ENCODE results near the gene MINPP1.

The MINPP1 gene

GRCh38 chr10:87541114-87541513, 36.4 kb downstream of the MINPP1 start:
- H3K27me3 ChIP-seq (ENCODE audit: control insufficient read depth, low read length), result peaks cover 6% of the 10 kb centered on the region; the same call in 1 of the 2 replicates
- H3K79me2 ChIP-seq (ENCODE audit: control insufficient read depth, low read length), result no peaks in the 10 kb centered on the region
- no peaks in the 10 kb centered on the region for H4K20me1 ChIP-seq (ENCODE audit: control insufficient read depth, insufficient read depth, low read depth, low read length)
- no peak for TF ChIP-seq CTCF (IDR thresholded peaks at IDR 0.05; ENCODE audit: low read depth, low read length, poor library complexity, severe bottlenecking)
- no peak for TF ChIP-seq EZH2phosphoT487 (IDR thresholded peaks at IDR 0.05; ENCODE audit: borderline replicate concordance, low read length)
- H3K4me2 ChIP-seq (ENCODE audit: low read length), result no peak overlapping the region
- H3K4me3 ChIP-seq (ENCODE audit: low read length), result no peak overlapping the region
- no peaks in the 10 kb centered on the region for H3K36me3 ChIP-seq (ENCODE audit: control insufficient read depth, low read length)
- no peaks in the 10 kb centered on the region for H3K9me3 ChIP-seq (ENCODE audit: control insufficient read depth, insufficient read depth, low read length)
- no peaks in the 10 kb centered on the region for H3F3A ChIP-seq (ENCODE audit: control insufficient read depth, insufficient read depth)
- H3K27ac ChIP-seq (ENCODE audit: low read depth, low read length), result no peak overlapping the region
- no peaks in the 10 kb centered on the region for H3K4me1 ChIP-seq (ENCODE audit: control insufficient read depth, low read length)
- H3K9me2 ChIP-seq (replicated peaks; ENCODE audit: control insufficient read depth, low read length), result no peaks in the 10 kb centered on the region

GRCh38 chr10:87544721-87545120, 40.0 kb downstream of the MINPP1 start:
- H3K4me3 ChIP-seq (ENCODE audit: low read length), result no peak overlapping the region
- H4K20me1 ChIP-seq (ENCODE audit: control insufficient read depth, insufficient read depth, low read depth, low read length), result no peaks in the 10 kb centered on the region
- H3F3A ChIP-seq (ENCODE audit: control insufficient read depth, insufficient read depth), result no peaks in the 10 kb centered on the region
- no peak overlapping the region for H3K4me2 ChIP-seq (ENCODE audit: low read length)
- 0 out of 2 replicates have a peak, but pooled peaks cover 7% of the 10 kb centered on the region for H3K27me3 ChIP-seq (ENCODE audit: control insufficient read depth, low read length)
- no peak overlapping the region for H3K27ac ChIP-seq (ENCODE audit: low read depth, low read length)
- TF ChIP-seq EZH2phosphoT487 (IDR thresholded peaks at IDR 0.05; ENCODE audit: borderline replicate concordance, low read length) (no peak), CTCF (IDR thresholded peaks at IDR 0.05; ENCODE audit: low read depth, low read length, poor library complexity, severe bottlenecking) (no peak)
- H3K9me2 ChIP-seq (replicated peaks; ENCODE audit: control insufficient read depth, low read length), result no peaks in the 10 kb centered on the region
- no peaks in the 10 kb centered on the region for H3K9me3 ChIP-seq (ENCODE audit: control insufficient read depth, insufficient read depth, low read length)
- no peaks in the 10 kb centered on the region for H3K36me3 ChIP-seq (ENCODE audit: control insufficient read depth, low read length)
- no peaks in the 10 kb centered on the region for H3K79me2 ChIP-seq (ENCODE audit: control insufficient read depth, low read length)
- no peaks in the 10 kb centered on the region for H3K4me1 ChIP-seq (ENCODE audit: control insufficient read depth, low read length)

GRCh38 chr10:87545783-87546182, 41.1 kb downstream of the MINPP1 start:
- TF ChIP-seq CTCF (IDR thresholded peaks at IDR 0.05; ENCODE audit: low read depth, low read length, poor library complexity, severe bottlenecking) (no peak), EZH2phosphoT487 (IDR thresholded peaks at IDR 0.05; ENCODE audit: borderline replicate concordance, low read length) (no peak)
- Histone ChIP-seq H3K27me3 (ENCODE audit: control insufficient read depth, low read length) (0 out of 2 replicates have a peak, but pooled peaks cover 7% of the 10 kb centered on the region), H3K9me2 (replicated peaks; ENCODE audit: control insufficient read depth, low read length) (no peaks in the 10 kb centered on the region), H3K4me1 (ENCODE audit: control insufficient read depth, low read length) (no peaks in the 10 kb centered on the region), H3K4me2 (ENCODE audit: low read length) (no peak overlapping the region), H3K79me2 (ENCODE audit: control insufficient read depth, low read length) (no peaks in the 10 kb centered on the region), H3K4me3 (ENCODE audit: low read length) (no peak overlapping the region), H4K20me1 (ENCODE audit: control insufficient read depth, insufficient read depth, low read depth, low read length) (no peaks in the 10 kb centered on the region), H3K36me3 (ENCODE audit: control insufficient read depth, low read length) (no peaks in the 10 kb centered on the region), H3F3A (ENCODE audit: control insufficient read depth, insufficient read depth) (no peaks in the 10 kb centered on the region), H3K27ac (ENCODE audit: low read depth, low read length) (no peak overlapping the region), H3K9me3 (ENCODE audit: control insufficient read depth, insufficient read depth, low read length) (no peaks in the 10 kb centered on the region)
